Cardiac fibroblast (primary cell): ENCODE data around the gene HPS5.

Experiments
- DNase-seq, 2 donors: peaks; one replicate each; pipeline versions ENCODE4 v3.0.0 to v3.0.0-alpha.2; 2010; ENCODE audit warnings: low read depth in 2 of 2
- H3K4me3 ChIP-seq, 2 donors: replicated peaks in 1 of 2; 1 replicate in 1 of 2; 2 replicates in 1 of 2; pipeline ENCODE4 v1.5.1; 2011; ENCODE audit warnings: low read depth in 2 of 2, low read length in 2 of 2, mild to moderate bottlenecking in 2 of 2, moderate library complexity in 1 of 2
- TF ChIP-seq, protein P1 (sequence below): IDR thresholded peaks from one replicate; pipeline ENCODE4 v1.5.1; 2011; ENCODE audit warnings: low read depth, mild to moderate bottlenecking, low read length, inconsistent platforms

HPS5 gene

GRCh38 chr11:18307461-18308139 is 14.3 kb downstream of the HPS5 start:
- TF ChIP-seq, protein P1, sequence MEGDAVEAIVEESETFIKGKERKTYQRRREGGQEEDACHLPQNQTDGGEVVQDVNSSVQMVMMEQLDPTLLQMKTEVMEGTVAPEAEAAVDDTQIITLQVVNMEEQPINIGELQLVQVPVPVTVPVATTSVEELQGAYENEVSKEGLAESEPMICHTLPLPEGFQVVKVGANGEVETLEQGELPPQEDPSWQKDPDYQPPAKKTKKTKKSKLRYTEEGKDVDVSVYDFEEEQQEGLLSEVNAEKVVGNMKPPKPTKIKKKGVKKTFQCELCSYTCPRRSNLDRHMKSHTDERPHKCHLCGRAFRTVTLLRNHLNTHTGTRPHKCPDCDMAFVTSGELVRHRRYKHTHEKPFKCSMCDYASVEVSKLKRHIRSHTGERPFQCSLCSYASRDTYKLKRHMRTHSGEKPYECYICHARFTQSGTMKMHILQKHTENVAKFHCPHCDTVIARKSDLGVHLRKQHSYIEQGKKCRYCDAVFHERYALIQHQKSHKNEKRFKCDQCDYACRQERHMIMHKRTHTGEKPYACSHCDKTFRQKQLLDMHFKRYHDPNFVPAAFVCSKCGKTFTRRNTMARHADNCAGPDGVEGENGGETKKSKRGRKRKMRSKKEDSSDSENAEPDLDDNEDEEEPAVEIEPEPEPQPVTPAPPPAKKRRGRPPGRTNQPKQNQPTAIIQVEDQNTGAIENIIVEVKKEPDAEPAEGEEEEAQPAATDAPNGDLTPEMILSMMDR: no peak
- no peak for DNase-seq
- H3K4me3 ChIP-seq: no peak overlapping the region

DNA sequence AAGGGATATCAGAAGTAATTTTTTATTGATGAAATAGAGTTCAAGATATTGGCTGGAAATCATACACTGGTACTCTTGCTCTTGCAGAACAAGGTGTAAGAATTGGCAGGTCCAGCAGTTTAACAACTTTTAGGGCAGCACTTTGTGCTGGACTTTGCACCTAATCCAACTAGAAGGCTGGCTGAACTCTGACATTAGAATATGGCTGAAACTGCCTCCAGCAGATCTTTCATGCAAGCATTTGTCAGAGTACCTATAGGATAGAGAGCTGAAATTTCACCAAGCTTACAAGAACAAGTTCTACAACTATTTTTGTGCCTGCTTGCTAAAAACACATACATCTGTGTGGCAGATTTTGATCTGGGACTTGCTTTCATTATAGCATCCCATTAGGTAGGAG is 17.2 kb downstream of the HPS5 start:
- H3K4me3 ChIP-seq: no peak overlapping the region
- TF ChIP-seq, protein P1: no peak
- no peak for DNase-seq

DNA sequence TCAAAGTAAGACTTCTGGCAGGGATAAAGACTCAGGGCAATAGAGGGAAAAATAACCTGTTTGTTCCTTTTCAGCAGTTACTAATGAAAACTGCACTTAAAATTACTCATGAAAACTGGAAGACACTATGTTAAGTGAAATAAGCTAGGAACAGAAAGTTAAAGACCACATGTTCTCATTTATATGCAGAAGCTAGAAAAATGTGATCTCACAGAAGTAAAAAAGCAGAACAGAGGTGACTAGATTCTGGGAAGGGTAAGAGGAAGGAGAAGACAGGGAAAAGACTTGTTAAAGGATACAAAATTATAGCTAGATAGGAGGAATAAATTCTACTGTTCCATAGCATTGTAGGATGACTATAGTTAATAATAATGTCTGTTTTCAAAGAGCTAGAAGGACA is 22.2 kb downstream of the HPS5 start:
- no peak overlapping the region for H3K4me3 ChIP-seq
- TF ChIP-seq, protein P1: no peak

GRCh38 chr11:18295316-18295715 is 26.6 kb downstream of the HPS5 start:
- no peak for DNase-seq
- no peak overlapping the region for H3K4me3 ChIP-seq
- TF ChIP-seq, protein P1: no peak

More for the DNA sequence above, 22.2 kb downstream of the HPS5 start:
- no peak for DNase-seq

DNA sequence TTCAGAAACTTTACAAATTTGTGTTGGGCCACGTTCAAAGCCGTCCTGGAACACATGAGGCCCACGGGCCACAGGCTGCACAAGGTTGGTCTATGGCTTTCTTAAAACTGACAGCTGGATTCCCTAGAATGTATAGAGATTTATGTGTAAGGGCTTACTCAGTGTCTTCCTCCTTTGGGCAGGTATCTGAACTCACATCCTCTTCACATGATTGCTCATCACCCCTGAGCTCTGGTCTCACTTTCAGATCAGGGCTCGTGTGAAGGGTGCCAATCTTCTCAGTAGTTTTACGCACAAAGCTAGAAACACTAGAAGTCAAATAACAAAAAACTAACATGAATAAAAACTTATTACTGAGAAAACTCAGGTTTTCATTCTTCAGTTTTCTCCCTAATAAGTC is 27.1 kb downstream of the HPS5 start:
- DNase-seq: no peak
- TF ChIP-seq, protein P1: no peak
- no peak overlapping the region for H3K4me3 ChIP-seq

DNA sequence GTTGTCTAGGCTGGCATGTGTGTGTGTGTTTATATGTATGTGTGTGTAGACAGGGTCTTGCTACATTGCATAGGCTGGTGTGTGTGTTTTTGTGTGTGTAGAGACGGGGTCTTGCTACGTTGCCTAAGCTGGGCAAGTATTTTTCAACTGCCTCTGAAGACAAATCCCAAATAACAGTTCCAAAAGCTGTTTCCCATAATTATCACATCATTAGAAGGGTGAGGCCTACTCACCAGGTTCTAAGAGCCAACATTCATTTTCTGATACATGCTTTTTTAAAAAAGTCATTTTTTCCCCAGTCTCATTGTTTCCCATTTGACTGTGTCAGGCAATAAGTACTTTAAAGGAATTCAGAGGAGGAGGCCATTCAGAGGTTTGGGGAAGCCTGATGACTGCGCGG is 33.0 kb downstream of the HPS5 start:
- H3K4me3 ChIP-seq: no peak overlapping the region
- no peak for DNase-seq
- TF ChIP-seq, protein P1: no peak

DNA sequence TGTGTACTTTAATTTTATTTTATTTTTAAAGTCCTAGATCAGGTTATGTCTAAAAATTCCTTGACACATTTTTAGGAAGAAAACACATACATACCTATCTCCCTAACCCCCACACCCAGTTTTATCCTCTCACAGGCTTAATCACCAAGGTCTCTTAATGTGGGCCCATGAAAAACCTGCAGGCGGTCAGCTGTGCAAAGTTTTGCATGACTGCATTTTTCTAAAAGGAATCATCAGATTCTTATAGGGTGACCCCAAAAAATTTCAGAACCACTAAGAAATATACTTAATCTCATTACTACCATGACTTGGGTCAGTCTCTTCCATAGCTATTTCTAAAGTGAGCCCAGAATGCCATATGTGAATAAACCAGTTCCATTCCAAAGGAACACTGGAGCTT is 36.1 kb downstream of the HPS5 start:
- no peak for DNase-seq
- TF ChIP-seq, protein P1: no peak
- no peak overlapping the region for H3K4me3 ChIP-seq
